ENCODE data around the gene GBP7.
"Not testable (repeated sequence)": the region's sequence is repeated elsewhere in the genome, so short reads cannot be mapped to it uniquely, and the experiment has no call there.

The GBP7 gene

GRCh38 chr1:89133747-89134146 lies 42.1 kb downstream of the GBP7 start:
- TF ChIP-seq CTCF (IDR thresholded peaks at IDR 0.05; ENCODE audit: low read depth, low read length, missing control alignments): no peak
- DNase-seq: no peak
- Histone ChIP-seq H3K27me3 (replicated peaks) (no peaks in the 10 kb centered on the region), H3K4me3 (ENCODE audit: low read depth, low read length) (no peak overlapping the region), H3K36me3 (replicated peaks) (no peaks in the 10 kb centered on the region), H3K27ac (no peak overlapping the region)
- in situ Hi-C loops (cut with HindIII; ENCODE audit: low pct_ligation_motif_present, low sequenced_read_pairs): no loop called here

- in situ Hi-C loops (cut with HindIII; ENCODE audit: low pct_ligation_motif_present, low sequenced_read_pairs): no loop called here
- no peak for TF ChIP-seq CTCF (IDR thresholded peaks at IDR 0.05; ENCODE audit: low read depth, low read length, missing control alignments)
- DNase-seq: no peak
- no peak overlapping the region for H3K27ac ChIP-seq
- H3K36me3 ChIP-seq (replicated peaks): no peaks in the 10 kb centered on the region
- H3K27me3 ChIP-seq (replicated peaks): no peaks in the 10 kb centered on the region
- no peak overlapping the region for H3K4me3 ChIP-seq (ENCODE audit: low read depth, low read length)
Measured at GRCh38 chr1:89130716-89131115, 45.1 kb downstream of the GBP7 start.

- no peak for DNase-seq
- in situ Hi-C loops (cut with HindIII; ENCODE audit: low pct_ligation_motif_present, low sequenced_read_pairs): no loop called here
- no peaks in the 10 kb centered on the region for H3K27me3 ChIP-seq (replicated peaks)
- no peak for TF ChIP-seq CTCF (IDR thresholded peaks at IDR 0.05; ENCODE audit: low read depth, low read length, missing control alignments)
- H3K4me3 ChIP-seq (ENCODE audit: low read depth, low read length): no peak overlapping the region
- H3K36me3 ChIP-seq (replicated peaks): no peaks in the 10 kb centered on the region
- no peak overlapping the region for H3K27ac ChIP-seq
Measured at GRCh38 chr1:89129911-89130310, 45.9 kb downstream of the GBP7 start.

- H3K4me3 ChIP-seq (ENCODE audit: low read depth, low read length); in situ Hi-C loops (cut with HindIII; ENCODE audit: low pct_ligation_motif_present, low sequenced_read_pairs); DNase-seq; H3K27ac ChIP-seq; H3K27me3 ChIP-seq (replicated peaks); H3K36me3 ChIP-seq (replicated peaks): not testable (repeated sequence)
Measured at GRCh38 chr1:89128003-89128458, 47.8 kb downstream of the GBP7 start.

- in situ Hi-C loops (cut with HindIII; ENCODE audit: low pct_ligation_motif_present, low sequenced_read_pairs); H3K36me3 ChIP-seq (replicated peaks); H3K27me3 ChIP-seq (replicated peaks); H3K4me3 ChIP-seq (ENCODE audit: low read depth, low read length); H3K27ac ChIP-seq; DNase-seq: not testable (repeated sequence)
Measured at GRCh38 chr1:89126602-89127565, 48.9 kb downstream of the GBP7 start.

GRCh38 chr1:89125913-89126580 lies 49.8 kb downstream of the GBP7 start, which contains the start of gene GBP2:
GBP2 (minus strand) TSS chr1:89126114; CDS start chr1:89121966, 4,148 bp downstream.
- Histone ChIP-seq H3K36me3 (replicated peaks) (no peaks in the 10 kb centered on the region), H3K4me3 (ENCODE audit: low read depth, low read length) (peak within 1 kb of the TSS; percentile 18), H3K27ac (no peak within 1 kb of the TSS), H3K27me3 (replicated peaks) (no peaks in the 10 kb centered on the region)
- DNase-seq: peak; percentile 43
- in situ Hi-C loops (cut with HindIII; ENCODE audit: low pct_ligation_motif_present, low sequenced_read_pairs): no loop called here
- TF ChIP-seq CTCF (IDR thresholded peaks at IDR 0.05; ENCODE audit: low read depth, low read length, missing control alignments): no peak

Data from brain microvascular endothelial cell (primary cell).